Raji (cell line): Measurements from ENCODE around the gene BCKDHB.

Experiments used
- POLR2A ChIP-seq: IDR thresholded peaks from 2 replicates; pipeline ENCODE4 v1.6.1; 2011; ENCODE audit warnings: low read depth, low read length, control low read depth; ENCODE audit not compliant: insufficient read depth

Gene BCKDHB

DNA sequence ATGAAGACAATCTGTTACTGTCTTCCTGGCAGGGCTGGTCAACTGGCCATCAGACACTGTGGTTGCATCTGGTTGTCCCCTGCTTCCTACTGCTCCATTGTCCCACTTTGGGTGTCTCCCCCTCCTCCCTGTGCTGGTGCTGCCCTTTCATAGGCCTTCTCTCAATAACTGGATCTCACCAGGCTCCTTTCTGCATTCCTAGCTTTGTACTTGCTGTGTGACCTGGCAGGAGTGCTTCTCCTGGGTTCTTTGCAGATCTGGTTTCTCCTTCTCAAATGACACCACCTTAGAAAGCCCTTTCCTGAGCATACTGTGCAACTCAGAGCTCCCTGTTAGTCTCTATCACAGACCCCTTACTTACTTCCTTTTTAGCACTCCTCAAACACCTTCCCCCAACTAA is 223.0 kb downstream of the BCKDHB start:
- TF ChIP-seq POLR2A: no peak

DNA sequence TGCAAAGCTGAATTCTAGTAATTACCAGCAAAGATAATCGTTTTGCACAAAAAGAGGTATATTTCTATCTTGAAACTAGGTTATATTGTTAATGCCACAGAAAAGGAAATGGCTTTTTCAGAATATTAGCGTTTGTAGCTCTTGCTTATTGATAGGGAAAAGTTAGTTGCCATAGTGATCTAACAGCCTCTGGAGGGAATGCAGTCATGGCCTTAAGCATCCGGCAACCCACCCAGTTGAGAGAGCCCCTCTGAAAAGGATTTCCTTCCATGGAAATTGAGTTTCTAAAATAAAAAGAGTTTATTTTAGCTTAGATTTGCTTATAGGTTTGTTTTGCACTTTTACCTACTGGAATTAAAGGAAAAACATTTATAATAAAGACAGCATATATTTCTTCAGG is 224.5 kb downstream of the BCKDHB start:
- no peak for TF ChIP-seq POLR2A

DNA sequence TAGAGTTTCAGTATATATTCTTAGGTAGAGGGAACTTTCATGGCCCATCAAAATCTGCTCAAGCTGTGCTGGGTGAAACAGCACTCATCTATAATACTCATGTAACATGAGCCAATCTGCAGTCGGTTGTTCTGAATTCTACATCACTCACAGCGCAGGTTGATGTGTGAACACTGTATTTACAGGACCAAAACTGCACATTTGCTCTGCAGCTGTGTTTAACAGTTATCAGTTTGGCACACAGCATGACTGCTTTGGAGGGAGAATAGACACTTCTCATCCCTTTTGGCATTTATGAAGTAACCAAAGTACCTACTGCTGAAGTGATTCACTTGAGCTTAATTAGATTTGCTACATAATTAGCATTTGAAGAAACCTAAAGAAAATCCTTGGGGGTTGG is 225.1 kb downstream of the BCKDHB start:
- TF ChIP-seq POLR2A: no peak

DNA sequence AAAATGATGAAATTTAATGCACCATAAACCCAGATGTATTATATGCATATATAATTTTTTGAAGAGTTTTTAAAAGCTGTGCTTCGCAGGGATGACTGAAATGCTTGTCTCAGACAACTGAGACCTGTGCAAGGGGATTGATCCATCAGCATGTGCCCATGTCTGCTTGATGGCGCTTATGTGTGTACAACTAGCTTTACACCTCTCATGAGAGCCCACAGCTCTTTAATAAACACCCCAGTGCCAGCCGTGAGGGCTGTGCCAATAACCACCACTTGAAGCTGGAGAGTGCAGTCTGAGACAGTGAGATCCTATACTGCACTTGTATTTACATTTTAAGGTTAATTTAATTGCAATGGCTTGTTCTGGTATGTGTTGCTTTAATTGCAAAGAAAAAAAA is 225.5 kb downstream of the BCKDHB start:
- TF ChIP-seq POLR2A: no peak

DNA sequence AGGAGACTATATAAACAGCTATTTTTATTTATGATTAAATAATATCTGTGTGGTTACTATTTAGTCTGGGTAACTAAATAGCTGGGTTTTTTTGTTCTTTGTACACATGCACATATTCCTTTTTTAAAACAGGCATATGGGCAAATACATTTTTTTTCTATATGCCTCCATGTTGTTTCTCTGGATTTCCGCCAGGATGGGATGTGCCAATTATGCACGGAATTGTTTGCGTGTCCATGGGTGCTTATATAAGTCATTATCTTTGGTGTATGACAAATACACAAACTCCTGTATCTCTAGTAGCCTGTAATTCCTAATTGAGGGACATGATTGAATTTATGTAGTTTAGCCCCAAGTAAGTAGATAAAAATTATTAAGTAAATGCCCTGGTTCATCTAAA is 226.9 kb downstream of the BCKDHB start:
- TF ChIP-seq POLR2A: no peak

DNA sequence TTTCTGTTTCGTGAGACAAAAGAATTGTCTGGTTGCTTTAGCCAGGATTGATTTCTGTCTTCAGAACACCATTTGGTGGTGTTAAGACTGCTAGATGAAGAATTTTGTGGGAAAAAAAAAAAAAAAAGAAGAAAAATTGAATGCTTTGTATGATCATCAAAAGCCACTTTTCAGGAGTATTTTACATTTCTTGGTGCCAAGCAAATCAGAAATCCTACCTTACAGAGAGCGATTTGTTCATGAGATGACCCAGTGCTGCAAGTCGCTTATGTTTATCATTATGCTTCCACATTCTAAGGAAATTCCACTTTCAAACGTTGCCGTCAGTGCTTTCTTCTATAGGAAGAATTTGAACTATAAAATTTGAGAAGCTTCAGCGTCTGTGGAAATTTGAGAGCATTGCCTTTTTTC is 228.7 kb downstream of the BCKDHB start:
- no peak for TF ChIP-seq POLR2A

DNA sequence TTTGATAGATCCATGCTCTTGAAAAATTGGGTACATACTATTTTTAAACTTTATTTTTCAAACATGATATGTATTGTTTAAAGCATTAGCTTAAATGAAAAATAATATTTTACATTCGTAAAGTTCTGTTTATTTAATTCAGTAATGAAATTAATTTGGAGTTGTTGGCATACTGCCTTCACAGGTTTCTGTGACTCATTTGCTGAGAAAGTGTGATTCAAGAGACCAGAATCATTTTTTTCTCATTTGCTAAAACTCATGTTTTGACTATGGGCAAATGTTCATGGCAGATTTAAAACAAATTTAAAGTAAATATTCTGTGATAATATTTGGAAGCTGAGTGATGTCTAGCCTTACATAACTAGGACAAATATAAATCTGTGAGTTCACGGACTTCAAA is 230.4 kb downstream of the BCKDHB start:
- TF ChIP-seq POLR2A: no peak

DNA sequence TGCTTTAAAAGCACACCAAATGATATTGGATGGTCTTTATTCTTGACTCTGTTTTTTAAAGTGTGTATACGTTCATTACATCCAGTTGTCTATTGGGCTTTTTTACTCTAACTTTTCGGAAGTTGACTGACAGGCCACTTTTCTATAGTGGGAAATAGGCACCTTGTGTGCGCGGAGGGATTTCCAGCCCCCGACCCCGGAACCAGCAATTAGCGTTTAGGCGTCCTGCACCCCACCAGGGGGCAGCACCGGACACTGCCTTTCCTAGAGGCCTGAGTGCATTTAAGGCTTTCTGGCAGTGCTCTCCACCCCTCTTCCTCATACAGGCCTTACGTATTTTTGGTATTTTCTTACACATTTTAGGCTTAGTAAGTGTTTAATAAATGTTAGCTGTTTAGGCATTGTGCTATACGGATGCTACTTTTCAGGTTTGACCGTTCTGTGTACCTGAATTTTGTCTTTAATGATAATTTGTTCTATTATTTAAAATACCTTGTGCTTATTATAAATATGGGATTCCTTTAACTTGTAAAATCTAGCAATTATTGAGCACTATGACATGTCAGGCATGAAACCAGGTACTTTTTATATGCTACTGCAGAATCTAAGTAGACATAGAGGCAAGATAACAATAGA is 231.8 kb downstream of the BCKDHB start:
- TF ChIP-seq POLR2A: no peak

DNA sequence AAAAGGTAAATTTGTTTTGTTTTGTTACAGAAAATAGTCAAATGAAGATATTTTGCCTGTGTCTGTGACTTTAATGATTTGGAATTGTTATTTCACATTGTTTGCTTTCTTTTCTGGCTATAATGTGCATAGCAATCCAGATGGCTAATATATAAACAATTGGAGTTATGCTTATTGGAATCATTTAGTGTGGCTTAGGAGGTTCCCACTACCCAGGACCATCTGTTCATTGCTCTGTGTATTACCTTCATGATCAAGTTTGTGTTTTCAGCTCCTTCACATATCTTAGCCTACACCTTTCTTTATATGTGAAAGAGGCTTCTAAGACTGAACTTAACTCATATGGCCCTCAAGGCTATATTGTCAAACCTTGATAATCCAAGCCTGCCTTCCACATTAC is 232.9 kb downstream of the BCKDHB start:
- no peak for TF ChIP-seq POLR2A

DNA sequence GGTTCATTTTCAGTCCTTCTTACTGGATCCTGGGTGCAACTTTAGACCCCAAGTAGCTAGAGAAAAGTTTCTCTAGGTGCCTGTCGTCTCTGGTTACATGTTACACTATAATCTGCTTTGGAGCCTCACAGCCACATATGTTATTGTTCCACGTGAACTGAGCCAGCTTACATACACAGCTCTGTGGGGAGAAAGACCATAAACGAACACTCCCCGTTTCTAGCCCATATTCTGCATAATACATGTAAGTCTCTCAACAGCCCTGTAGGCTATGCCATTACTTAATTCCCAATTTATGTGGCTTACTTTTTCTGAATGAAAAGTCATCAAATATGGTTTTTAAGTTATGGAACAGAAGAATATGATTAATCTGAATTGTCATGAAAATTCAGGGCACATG is 233.8 kb downstream of the BCKDHB start:
- TF ChIP-seq POLR2A: no peak

DNA sequence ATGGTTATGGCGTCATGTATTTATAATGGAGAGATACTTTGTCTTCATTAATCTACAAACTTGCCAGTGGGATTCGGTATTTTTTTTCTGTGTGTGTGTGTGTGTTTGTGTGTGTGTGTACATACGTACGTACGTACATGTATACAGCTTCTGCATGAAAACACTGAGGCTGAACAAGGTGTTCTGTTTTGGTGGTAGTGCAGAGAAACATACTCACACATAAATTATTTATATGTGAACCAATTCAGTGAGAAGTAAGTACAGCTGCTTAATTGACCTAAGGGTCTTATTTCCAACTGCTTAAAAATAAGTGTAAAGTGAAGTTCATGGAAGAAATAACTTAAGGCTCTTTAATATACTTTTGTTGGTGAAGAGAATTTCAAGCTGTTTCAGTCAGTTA is 234.2 kb downstream of the BCKDHB start:
- TF ChIP-seq POLR2A: no peak

DNA sequence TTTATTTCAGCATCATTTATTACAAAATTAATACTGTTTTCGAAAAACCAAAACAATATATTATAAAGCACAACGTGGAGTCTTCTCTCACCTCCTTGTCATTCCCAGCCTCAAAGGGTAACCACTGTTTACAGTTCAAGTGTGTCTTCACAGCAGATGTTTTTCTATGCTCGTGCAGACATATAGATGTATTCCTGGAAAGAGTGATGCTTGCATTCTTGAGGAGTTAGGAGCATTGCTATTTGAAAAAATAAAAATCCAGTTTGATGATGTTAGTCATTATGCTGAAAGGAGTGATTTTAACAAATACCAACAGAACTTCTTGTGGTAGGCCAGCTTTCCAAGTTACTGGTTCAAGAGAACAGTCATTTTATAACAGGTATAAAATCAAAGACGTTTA is 234.9 kb downstream of the BCKDHB start:
- TF ChIP-seq POLR2A: no peak

DNA sequence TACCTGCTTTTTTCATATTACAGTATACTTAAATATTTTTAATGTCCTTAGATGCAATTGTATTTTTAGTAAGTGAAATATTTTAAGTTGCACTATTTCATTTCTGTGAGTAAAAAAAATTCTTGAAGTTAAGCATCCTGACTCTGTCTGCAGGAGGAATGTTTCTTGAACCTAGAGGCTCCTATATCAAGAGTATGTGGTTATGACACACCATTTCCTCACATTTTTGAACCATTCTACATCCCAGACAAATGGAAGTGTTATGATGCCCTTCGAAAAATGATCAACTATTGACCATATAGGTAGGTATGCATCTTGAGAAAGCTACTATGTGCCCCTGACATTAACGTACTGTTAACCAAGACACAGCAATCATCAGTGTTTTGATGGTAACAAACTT is 237.0 kb downstream of the BCKDHB start:
- TF ChIP-seq POLR2A: no peak

DNA sequence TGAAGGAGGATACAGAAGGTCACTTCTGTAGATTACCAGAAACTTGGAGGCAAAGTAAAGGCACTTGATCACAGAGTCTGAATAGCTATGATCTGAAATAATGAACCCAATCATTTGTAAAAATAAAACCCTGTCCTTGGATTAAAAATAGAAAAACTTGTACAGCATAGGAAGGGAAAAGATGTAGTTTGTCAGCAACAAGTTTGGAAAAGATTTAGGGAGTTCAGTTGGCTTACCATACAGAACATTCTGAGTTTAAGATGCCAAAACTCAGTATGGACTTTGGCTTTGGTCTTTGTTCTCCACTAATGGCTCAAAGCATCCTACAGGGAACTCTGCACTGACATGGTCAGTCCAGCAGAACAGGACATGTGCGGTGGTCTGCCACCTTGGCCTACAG is 240.6 kb downstream of the BCKDHB start:
- TF ChIP-seq POLR2A: no peak

DNA sequence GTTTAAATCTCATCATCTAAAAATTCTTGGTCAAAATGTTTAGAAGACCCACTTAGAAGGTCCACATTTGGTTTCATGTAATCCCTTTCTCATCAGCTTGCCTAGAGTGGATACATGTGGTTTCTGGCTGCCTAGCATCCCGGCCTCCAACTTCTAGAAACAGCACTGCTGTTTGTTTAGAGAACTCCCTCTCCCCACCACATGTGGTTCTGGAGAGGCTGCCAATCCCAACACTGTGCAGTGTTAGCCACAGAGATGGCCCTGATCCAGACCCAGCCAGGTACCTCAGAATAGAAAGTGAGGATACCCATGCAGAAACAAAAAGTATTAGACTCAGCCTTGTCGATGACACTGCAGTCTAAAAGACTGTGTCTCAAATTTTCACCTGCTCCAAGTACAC is 241.8 kb downstream of the BCKDHB start:
- no peak for TF ChIP-seq POLR2A

DNA sequence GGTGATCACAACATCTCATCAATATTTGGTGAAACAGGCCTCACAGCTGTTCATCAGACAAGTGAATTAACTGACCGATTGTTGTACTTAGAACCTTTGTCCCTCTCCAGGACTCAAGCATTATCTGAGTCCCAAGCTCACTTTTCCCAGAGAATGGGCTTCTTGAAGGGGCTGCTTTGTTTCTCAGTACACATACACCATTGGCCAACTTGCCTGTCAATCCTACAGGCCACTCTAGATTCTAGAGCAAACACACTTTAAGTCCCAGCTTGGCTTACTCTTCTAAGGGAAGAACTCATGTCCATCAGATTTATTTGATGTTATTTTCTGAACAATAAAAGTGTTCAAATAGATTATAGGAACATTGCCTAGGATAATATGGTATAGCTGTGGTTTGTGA is 249.5 kb downstream of the BCKDHB start:
- TF ChIP-seq POLR2A: no peak

DNA sequence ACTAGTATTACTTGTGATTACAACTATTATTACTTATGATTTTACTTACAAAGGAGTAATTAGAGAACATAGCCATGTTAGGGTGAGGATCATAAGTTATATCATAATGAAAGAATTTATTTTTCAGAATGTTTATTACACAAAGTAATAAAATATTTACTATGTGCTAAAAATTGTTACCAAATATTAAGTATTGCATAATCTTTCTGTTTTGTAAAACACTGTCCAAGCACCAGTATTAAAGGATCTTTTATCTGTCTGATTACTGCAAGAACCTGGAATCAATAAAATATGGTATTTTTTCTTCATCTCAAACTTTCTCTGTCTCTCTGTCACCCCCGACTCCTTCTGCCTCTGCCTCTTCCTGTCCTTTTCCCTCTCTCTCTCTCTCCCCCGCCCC is 250.1 kb downstream of the BCKDHB start:
- TF ChIP-seq POLR2A: no peak
